ENCODE results near the gene BRD2. TPM values are rescaled to one million over a fixed set of nuclear protein-coding genes. Genes with fewer than 3 reads are reported as not detected.

BRD2 gene
- total RNA-seq, 4 donors from 2014 or later, result 110 to 152 (median 132) TPM

GRCh38 chr6:32993363-32993973, 25.1 kb downstream of the BRD2 start:
- WGBS, 2 donors, result 87 to 91% methylated on average over 9 of the region's 9 CpGs
- Histone ChIP-seq H3K9me3 (no peaks in the 10 kb centered on the region), H3K36me3 (no peaks in the 10 kb centered on the region), H3K4me3 (no peak overlapping the region), H3K4me1 (no peaks in the 10 kb centered on the region), H3K27ac (no peak overlapping the region), H3K27me3 (peaks cover 0 to 12% (median 0%) of the 10 kb centered on the region in 4 donors)
- TF ChIP-seq CTCF (IDR thresholded peaks at IDR 0.05), result no peak
- no peak for TF ChIP-seq POLR2A (IDR thresholded peaks at IDR 0.05)
- DNase-seq, result no peak
- intact Hi-C loops (cut with DNase I), result no loop called here

GRCh38 chr6:32995448-32995847, 27.1 kb downstream of the BRD2 start:
- no peak for TF ChIP-seq POLR2A (IDR thresholded peaks at IDR 0.05)
- TF ChIP-seq CTCF (IDR thresholded peaks at IDR 0.05), result no peak
- Histone ChIP-seq H3K27ac (no peak overlapping the region), H3K4me1 (no peaks in the 10 kb centered on the region), H3K36me3 (no peaks in the 10 kb centered on the region), H3K27me3 (peaks cover 0 to 30% (median 0%) of the 10 kb centered on the region in 4 donors), H3K9me3 (no peaks in the 10 kb centered on the region), H3K4me3 (no peak overlapping the region)
- 15 to 37% methylated on average over 2 of the region's 2 CpGs for WGBS, 2 donors
- DNase-seq, result no peak
- intact Hi-C loops (cut with DNase I), result no loop called here

- peaks cover 0 to 62% (median 2%) of the 10 kb centered on the region in 4 donors for H3K27me3 ChIP-seq
- 41 to 47% methylated on average over 8 of the region's 8 CpGs for WGBS, 2 donors
- intact Hi-C loops (cut with DNase I), result loop anchor here (10.0 kb wide), 1 partner anchor 235 kb away; no protein-coding TSS in a partner anchor
- no peak for DNase-seq
- H3K4me1 ChIP-seq, result no peaks in the 10 kb centered on the region
- no peak overlapping the region for H3K4me3 ChIP-seq
- TF ChIP-seq CTCF (IDR thresholded peaks at IDR 0.05) (peak in 2 of 6 experiments; percentile 18 to 41), POLR2A (IDR thresholded peaks at IDR 0.05) (no peak)
- H3K27ac ChIP-seq, result no peak overlapping the region
- H3K9me3 ChIP-seq, result no peaks in the 10 kb centered on the region
- H3K36me3 ChIP-seq, result no peaks in the 10 kb centered on the region
Observed at GRCh38 chr6:33000055-33000454, 31.7 kb downstream of the BRD2 start.

GRCh38 chr6:33001685-33002084, 33.3 kb downstream of the BRD2 start:
- Histone ChIP-seq H3K27ac (no peak overlapping the region), H3K4me3 (no peak overlapping the region), H3K36me3 (no peaks in the 10 kb centered on the region), H3K9me3 (no peaks in the 10 kb centered on the region), H3K4me1 (no peaks in the 10 kb centered on the region), H3K27me3 (peaks cover 0 to 66% (median 2%) of the 10 kb centered on the region in 4 donors)
- 29 to 71% methylated on average over 4 of the region's 4 CpGs for WGBS, 2 donors
- no peak for TF ChIP-seq POLR2A (IDR thresholded peaks at IDR 0.05)
- TF ChIP-seq CTCF (IDR thresholded peaks at IDR 0.05), result no peak
- intact Hi-C loops (cut with DNase I), result loop anchor here (10.0 kb wide), 1 partner anchor 233 kb away; no protein-coding TSS in a partner anchor
- DNase-seq, result no peak

GRCh38 chr6:33004940-33005339, 36.5 kb downstream of the BRD2 start:
- intact Hi-C loops (cut with DNase I), result loop anchor here (10.0 kb wide), 1 partner anchor 230 kb away; no protein-coding TSS in a partner anchor
- Histone ChIP-seq H3K27ac (no peak overlapping the region), H3K9me3 (no peaks in the 10 kb centered on the region), H3K36me3 (no peaks in the 10 kb centered on the region), H3K4me1 (peaks cover 0 to 10% (median 0%) of the 10 kb centered on the region in 3 donors), H3K4me3 (no peak overlapping the region), H3K27me3 (peaks cover 0 to 57% (median 2%) of the 10 kb centered on the region in 4 donors)
- TF ChIP-seq CTCF (IDR thresholded peaks at IDR 0.05), result no peak
- no peak for TF ChIP-seq POLR2A (IDR thresholded peaks at IDR 0.05)
- no peak for DNase-seq
- 65 to 68% methylated on average over 5 to 6 of the region's 6 CpGs for WGBS, 2 donors

Measured in esophagus squamous epithelium (tissue), 5 donors.